OCI-LY3 (cell line): ENCODE data around the gene IPCEF1.

Source experiments
- H2AFZ ChIP-seq: fragments of 200-600, 300-600 bp; shearing (Covaris generic); 2 replicates; pipeline ENCODE4 v1.6.0; 2014; ENCODE audit warnings: antibody characterized with exemption, low read depth, low read length
- H3K27ac ChIP-seq: fragments of 200-600, 300-600 bp; sonication (generic); 2 replicates; pipeline ENCODE4 v1.5.1; 2014; ENCODE audit warnings: mild to moderate bottlenecking, low read length, moderate library complexity, mixed read lengths
- H3K27me3 ChIP-seq: fragments of 200-600, 300-600 bp; sonication (generic); 2 replicates; pipeline ENCODE4 v1.6.1; 2014; ENCODE audit warnings: low read depth, low read length, mixed read lengths
- H3K36me3 ChIP-seq: fragments of 200-600, 300-600 bp; sonication (generic); replicated peaks from 2 replicates; pipeline ENCODE3; 2014; ENCODE audit warnings: low read depth, low read length, mixed read lengths
- H3K4me1 ChIP-seq: fragments of 300-600, 200-600 bp; sonication (generic); 2 replicates; pipeline ENCODE4 v1.6.1; 2014; ENCODE audit warnings: low read length, mixed read lengths
- H3K4me2 ChIP-seq: fragments of 200-600, 300-600 bp; sonication (generic); 2 replicates; pipeline ENCODE4 v1.6.1; 2014; ENCODE audit warnings: low read length, mixed read lengths
- H3K4me3 ChIP-seq: fragments of 300-600, 200-600 bp; sonication (generic); 2 replicates; pipeline ENCODE4 v1.5.1; 2014; ENCODE audit warnings: antibody characterized with exemption, mild to moderate bottlenecking, low read length, moderate library complexity
- H3K79me2 ChIP-seq: fragments of 300-600, 200-600 bp; shearing (Covaris generic); 2 replicates; pipeline ENCODE4 v1.6.1; 2014; ENCODE audit warnings: mild to moderate bottlenecking, low read length, mixed read lengths
- H3K9ac ChIP-seq: fragments of 300-600, 200-600 bp; shearing (Covaris generic); 2 replicates; pipeline ENCODE4 v1.6.0; 2014; ENCODE audit warnings: mild to moderate bottlenecking, low read length, moderate library complexity
- H3K9me3 ChIP-seq: fragments of 200-600, 300-600 bp; shearing (Covaris generic); 2 replicates; pipeline ENCODE4 v1.6.1; 2014; ENCODE audit warnings: low read length, mixed read lengths; ENCODE audit not compliant: insufficient read depth
- H4K20me1 ChIP-seq: fragments of 200-600, 300-600 bp; sonication (generic); 2 replicates; pipeline ENCODE4 v1.6.1; 2016; ENCODE audit warnings: low read length, mixed read lengths; ENCODE audit not compliant: insufficient read depth
- CTCF ChIP-seq: fragments of 200-600, 300-600 bp; sonication (generic); IDR thresholded peaks from 2 replicates; pipeline ENCODE4 v1.5.1; 2014; ENCODE audit warnings: antibody characterized with exemption, low read length, low read depth
- EZH2phosphoT487 ChIP-seq: fragments of 200-600 bp; shearing (Covaris generic); IDR thresholded peaks from 2 replicates; pipeline ENCODE4 v1.6.1; 2018; ENCODE audit warnings: antibody characterized with exemption, mixed run types, low read depth

Gene IPCEF1

GRCh38 chr6:154359679-154360078, 3.1 kb upstream of the IPCEF1 start:
- H3K27ac ChIP-seq, result no peak overlapping the region
- no peak overlapping the region for H3K9ac ChIP-seq
- no peak overlapping the region for H3K4me2 ChIP-seq
- no peaks in the 10 kb centered on the region; the same call in 1 of the 2 replicates for H4K20me1 ChIP-seq
- peaks cover 35% of the 10 kb centered on the region for H3K4me1 ChIP-seq
- no peaks in the 10 kb centered on the region for H3K9me3 ChIP-seq
- no peak overlapping the region for H3K4me3 ChIP-seq
- H3K36me3 ChIP-seq, result no peaks in the 10 kb centered on the region
- H2AFZ ChIP-seq, result no peak overlapping the region
- peaks cover 63% of the 10 kb centered on the region for H3K27me3 ChIP-seq
- TF ChIP-seq EZH2phosphoT487 (no peak), CTCF (no peak)
- no peaks in the 10 kb centered on the region for H3K79me2 ChIP-seq

- Histone ChIP-seq H3K36me3 (no peaks in the 10 kb centered on the region), H3K27ac (no peak overlapping the region), H3K79me2 (no peaks in the 10 kb centered on the region), H3K4me2 (peak overlapping the region; percentile 50), H3K4me3 (peak overlapping the region; percentile 57), H3K9me3 (no peaks in the 10 kb centered on the region), H2AFZ (no peak overlapping the region), H3K27me3 (peaks cover 67% of the 10 kb centered on the region), H3K4me1 (peaks cover 40% of the 10 kb centered on the region), H3K9ac (no peak overlapping the region; the same call in 1 of the 2 replicates), H4K20me1 (no peaks in the 10 kb centered on the region; the same call in 1 of the 2 replicates)
- no peak for TF ChIP-seq CTCF
- TF ChIP-seq EZH2phosphoT487, result no peak
Observed at GRCh38 chr6:154359161-154359574, 2.6 kb upstream of the IPCEF1 start.

- peak overlapping the region; percentile 57 for H3K4me3 ChIP-seq
- no peaks in the 10 kb centered on the region; the same call in 1 of the 2 replicates for H4K20me1 ChIP-seq
- no peak overlapping the region for H2AFZ ChIP-seq
- no peaks in the 10 kb centered on the region for H3K79me2 ChIP-seq
- H3K9ac ChIP-seq, result no peak overlapping the region
- H3K36me3 ChIP-seq, result no peaks in the 10 kb centered on the region
- H3K4me1 ChIP-seq, result peaks cover 51% of the 10 kb centered on the region
- no peaks in the 10 kb centered on the region for H3K9me3 ChIP-seq
- H3K4me2 ChIP-seq, result peak overlapping the region; percentile 50
- TF ChIP-seq EZH2phosphoT487 (no peak), CTCF (no peak)
- no peak overlapping the region for H3K27ac ChIP-seq
- H3K27me3 ChIP-seq, result peaks cover 59% of the 10 kb centered on the region
Observed at GRCh38 chr6:154358019-154358545, 1.5 kb upstream of the IPCEF1 start.

GRCh38 chr6:154356113-154356512, 490 bp downstream of the IPCEF1 start:
- Histone ChIP-seq H4K20me1 (no peaks in the 10 kb centered on the region; the same call in 1 of the 2 replicates), H3K36me3 (no peaks in the 10 kb centered on the region), H3K4me3 (peak overlapping the region; percentile 40), H3K27ac (peak overlapping the region; percentile 48), H3K9ac (peak overlapping the region; percentile 31; the same call in 1 of the 2 replicates), H3K79me2 (no peaks in the 10 kb centered on the region), H3K9me3 (no peaks in the 10 kb centered on the region), H2AFZ (no peak overlapping the region), H3K27me3 (peaks cover 59% of the 10 kb centered on the region), H3K4me2 (peak overlapping the region; percentile 68), H3K4me1 (peaks cover 59% of the 10 kb centered on the region)
- TF ChIP-seq CTCF (no peak), EZH2phosphoT487 (no peak)
